HEK293T (cell line): ENCODE data around the gene ZNRF1.

Experiments
- FOXM1 ChIP-seq: fragments of 450-650 bp; IDR thresholded peaks from 2 replicates; pipeline ENCODE4 v1.6.1; 2017; ENCODE audit warnings: mild to moderate bottlenecking, borderline replicate concordance
- SP1 ChIP-seq: fragments of 450-650 bp; IDR thresholded peaks from 2 replicates; pipeline ENCODE4 v1.6.1; 2017
- ZNF384 ChIP-seq: fragments of 450-650 bp; IDR thresholded peaks from 2 replicates; pipeline ENCODE4 v1.6.1; 2016

DNA sequence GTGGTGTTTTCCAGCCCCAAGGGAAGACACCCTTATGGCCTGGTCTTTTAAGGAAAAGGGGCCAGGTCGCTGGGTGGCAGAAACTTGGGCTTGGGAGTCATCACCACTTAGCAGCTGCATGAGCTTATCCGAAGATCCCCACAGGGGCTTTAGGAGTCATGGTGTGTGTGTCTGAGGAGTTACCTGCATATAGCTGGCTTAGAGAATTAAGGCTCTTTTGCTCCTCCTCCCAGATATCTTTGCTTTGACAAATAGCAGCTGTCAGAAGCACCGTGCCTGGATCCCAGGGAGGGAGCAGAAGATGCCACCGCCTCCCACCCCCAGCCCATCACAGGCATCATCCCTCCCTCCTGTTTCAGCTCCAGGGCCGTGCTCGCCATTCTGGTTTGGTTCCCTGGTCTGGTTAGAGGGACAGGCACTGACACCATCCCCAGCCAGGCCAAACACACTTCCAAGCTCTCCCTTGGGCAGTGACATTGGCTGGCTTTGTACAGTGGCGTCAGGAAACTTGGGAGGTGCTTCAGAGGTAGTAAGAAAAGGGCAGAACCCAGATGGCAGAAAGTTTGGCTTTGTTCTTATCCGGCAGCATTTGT, 100.3 kb downstream of the ZNRF1 start:
- TF ChIP-seq FOXM1 (no peak), ZNF384 (no peak), SP1 (no peak)
